GM23338 (cell line): ENCODE measurements around the gene ABCA4. TPM values are rescaled to one million over a fixed set of nuclear protein-coding genes. Genes with fewer than 3 reads are reported as not detected.

Source experiments
- ATAC-seq: fragments of 200-7000 bp; cut with Tn5 transposase; 3 replicates; pipeline ENCODE4 v1.9.1; 2020
- DNase-seq: peaks from one replicate; pipeline ENCODE4 v3.0.0-alpha.2; 2015; ENCODE audit warnings: low spot score
- H2AFZ ChIP-seq: fragments of 200-600 bp; sonication (generic); 2 replicates; pipeline ENCODE4 v1.8.0; 2016; ENCODE audit warnings: antibody characterized with exemption, mild to moderate bottlenecking, moderate library complexity
- H3F3A ChIP-seq: fragments of 200-600 bp; sonication (generic); replicated peaks from 2 replicates; pipeline ENCODE4 v1.8.0; 2017; ENCODE audit warnings: antibody characterized with exemption, mixed run types, low read depth
- H3K27ac ChIP-seq: fragments of 200-600 bp; sonication (generic); 2 replicates; pipeline ENCODE4 v1.6.1; 2016; ENCODE audit warnings: low read depth
- H3K27me3 ChIP-seq: fragments of 200-600 bp; sonication (generic); 2 replicates; pipeline ENCODE4 v1.8.0; 2016; ENCODE audit warnings: mild to moderate bottlenecking, mixed run types, moderate library complexity; ENCODE audit not compliant: insufficient read depth
- H3K36me3 ChIP-seq: fragments of 200-600 bp; sonication (generic); 2 replicates; pipeline ENCODE4 v1.8.0; 2016; ENCODE audit warnings: mild to moderate bottlenecking; ENCODE audit not compliant: insufficient read depth
- H3K4me1 ChIP-seq: fragments of 200-600 bp; sonication (generic); 2 replicates; pipeline ENCODE4 v1.8.0; 2016; ENCODE audit warnings: mild to moderate bottlenecking, moderate library complexity; ENCODE audit not compliant: insufficient read depth
- H3K4me2 ChIP-seq: fragments of 200-600 bp; sonication (generic); 2 replicates; pipeline ENCODE4 v1.7.1; 2017; ENCODE audit warnings: mixed run types
- H3K4me3 ChIP-seq: fragments of 200-600 bp; sonication (generic); 2 replicates; pipeline ENCODE4 v1.6.1; 2016; ENCODE audit warnings: mixed run types
- H3K79me2 ChIP-seq: fragments of 200-600 bp; sonication (generic); replicated peaks from 2 replicates; pipeline ENCODE4 v1.8.0; 2017; ENCODE audit warnings: mild to moderate bottlenecking; ENCODE audit not compliant: insufficient read depth
- H3K9me2 ChIP-seq: fragments of 200-600 bp; sonication (generic); 2 replicates; pipeline ENCODE4 v1.8.0; 2017; ENCODE audit not compliant: insufficient read depth
- H4K20me1 ChIP-seq: fragments of 200-600 bp; sonication (generic); replicated peaks from 2 replicates; pipeline ENCODE4 v1.8.0; 2017; ENCODE audit warnings: mild to moderate bottlenecking; ENCODE audit not compliant: insufficient read depth
- H3K27ac Mint-ChIP-seq: 2 replicates; pipeline ENCODE4 v1.8.0; 2020; ENCODE audit warnings: inconsistent platforms, mild to moderate bottlenecking, moderate library complexity, mixed read lengths
- H3K27me3 Mint-ChIP-seq: 3 replicates; pipeline ENCODE4 v1.8.0; 2022; ENCODE audit warnings: low read depth, mild to moderate bottlenecking, moderate library complexity, mixed read lengths, inconsistent platforms; ENCODE audit not compliant: insufficient read depth, poor library complexity
- H3K36me3 Mint-ChIP-seq: 3 replicates; pipeline ENCODE4 v1.8.0; 2021; ENCODE audit warnings: low read depth, mild to moderate bottlenecking, inconsistent platforms, moderate library complexity, mixed read lengths
- H3K4me1 Mint-ChIP-seq: 3 replicates; pipeline ENCODE4 v1.8.0; 2020; ENCODE audit warnings: mild to moderate bottlenecking, inconsistent platforms, mixed read lengths
- H3K4me3 Mint-ChIP-seq: 3 replicates; pipeline ENCODE4 v1.8.0; 2021; ENCODE audit warnings: moderate library complexity, mild to moderate bottlenecking, inconsistent platforms, mixed read lengths
- H3K9me3 Mint-ChIP-seq: 3 replicates; pipeline ENCODE4 v1.8.0; 2020; ENCODE audit warnings: moderate library complexity, mild to moderate bottlenecking, inconsistent platforms, mixed read lengths
- CREB1 ChIP-seq: fragments of 250-450 bp; sonication (Bioruptor Pico); IDR thresholded peaks from 2 replicates; pipeline ENCODE4 v1.5.0; 2020; ENCODE audit warnings: low read depth, mild to moderate bottlenecking, moderate library complexity
- CTCF ChIP-seq, 2 experiments: fragments of 200-600 bp in 1 of 2; sonication (generic) in 1 of 2; conservative IDR thresholded peaks; 2 replicates each; pipeline versions ENCODE4 v1.5.1 to v1.6.1; 2016 to 2017; ENCODE audit warnings: antibody characterized with exemption in 2 of 2, low read depth in 2 of 2, mild to moderate bottlenecking in 2 of 2, moderate library complexity in 1 of 2
- ETS1 ChIP-seq: IDR thresholded peaks from 2 replicates; pipeline ENCODE4 v1.6.1; 2016; ENCODE audit warnings: antibody characterized with exemption
- EZH2 ChIP-seq: fragments of 200-600 bp; sonication (generic); IDR thresholded peaks from one replicate; pipeline ENCODE4 v1.8.0; 2017; ENCODE audit warnings: antibody characterized with exemption, mild to moderate bottlenecking, low read depth; ENCODE audit not compliant: unreplicated experiment
- EZH2phosphoT487 ChIP-seq: fragments of 200-600 bp; sonication (generic); IDR thresholded peaks from one replicate; pipeline ENCODE4 v1.8.1; 2018; ENCODE audit warnings: antibody characterized with exemption; ENCODE audit not compliant: unreplicated experiment
- JUNB ChIP-seq: IDR thresholded peaks from one replicate; pipeline ENCODE4 v1.6.1; 2016; ENCODE audit warnings: antibody characterized with exemption; ENCODE audit not compliant: unreplicated experiment
- NANOG ChIP-seq: IDR thresholded peaks from 2 replicates; pipeline ENCODE4 v1.6.1; 2016; ENCODE audit warnings: antibody characterized with exemption, borderline replicate concordance
- POLR2AphosphoS5 ChIP-seq: IDR thresholded peaks from 2 replicates; pipeline ENCODE4 v1.6.1; 2016; ENCODE audit warnings: antibody characterized with exemption, low read depth
- STAT1 ChIP-seq: IDR thresholded peaks from one replicate; pipeline ENCODE4 v1.6.1; 2016; ENCODE audit warnings: antibody characterized with exemption; ENCODE audit not compliant: unreplicated experiment
- ZNF114 ChIP-seq: fragments of 250-450 bp; sonication (Bioruptor Pico); IDR thresholded peaks from 2 replicates; pipeline ENCODE4 v1.5.0; 2020; ENCODE audit warnings: mild to moderate bottlenecking, moderate library complexity
- ZNF331 ChIP-seq: fragments of 250-450 bp; sonication (Bioruptor Pico); IDR thresholded peaks from 2 replicates; pipeline ENCODE4 v1.5.0; 2020; ENCODE audit warnings: low read depth, mild to moderate bottlenecking, moderate library complexity
- ZNF462 ChIP-seq: fragments of 250-450 bp; sonication (Bioruptor Pico); IDR thresholded peaks from 2 replicates; pipeline ENCODE4 v1.5.0; 2020; ENCODE audit warnings: mild to moderate bottlenecking, moderate library complexity
- polyA plus RNA-seq: library from polyadenylated mRNA; unstranded; fragments of >200 nt; fragmentation: Nextera tagmentation; extraction: Ambion mirVana; gene quantifications from 2 replicates; pipeline ENCODE4 v1.2.1, GENCODE V29; 2016
- total RNA-seq: library from RNA; depleted of rRNA; stranded (reverse); fragments of >200 nt; shearing (Covaris generic); gene quantifications from 2 replicates; pipeline ENCODE4 v1.2.3, GENCODE V29; 2014
- TF ChIP-seq, protein P1 (sequence below): IDR thresholded peaks from one replicate; pipeline ENCODE4 v1.6.1; 2018; ENCODE audit warnings: antibody characterized with exemption; ENCODE audit not compliant: unreplicated experiment

ABCA4 gene
- total and polyA plus RNA-seq, 2 experiments from 2014 or later: not detected

DNA sequence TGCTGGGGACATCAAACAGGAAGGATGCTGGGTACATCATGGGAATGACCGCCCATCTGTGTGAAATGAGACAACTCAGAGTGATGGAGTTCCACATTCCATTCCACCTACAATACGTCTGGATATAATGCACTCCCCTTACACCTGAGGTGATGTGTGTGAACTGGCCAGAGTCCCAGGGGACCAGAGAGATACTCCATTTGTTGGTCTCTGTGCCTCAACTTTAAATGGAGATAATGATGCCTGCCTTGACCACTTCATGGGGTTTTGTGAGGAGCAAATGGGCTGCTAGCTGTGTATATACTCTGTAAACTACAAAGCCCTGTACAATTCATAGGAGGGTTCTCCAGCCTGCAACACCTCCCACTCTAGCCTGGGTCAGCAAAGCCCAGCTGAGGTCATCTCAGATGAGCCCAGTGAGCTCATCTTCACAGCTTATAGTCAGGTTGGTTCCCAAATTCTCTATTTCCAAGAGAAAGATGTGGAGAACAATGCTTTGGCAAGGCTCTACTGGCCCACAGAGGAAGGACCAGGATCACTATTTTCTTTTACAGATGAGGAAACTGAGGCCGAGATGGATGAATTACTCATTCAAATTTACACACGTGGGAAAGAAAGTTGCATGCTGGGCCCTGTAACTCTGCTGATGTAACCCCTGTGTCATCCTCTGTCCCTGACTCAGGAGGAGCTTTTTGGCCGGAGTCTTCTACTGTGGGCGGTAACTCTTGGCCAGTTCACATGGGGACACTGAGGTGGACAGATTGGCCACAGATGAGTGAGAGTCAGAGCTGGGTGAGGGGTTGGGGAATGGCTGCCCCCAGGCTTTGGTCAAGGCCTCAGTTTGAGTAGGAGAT, 106.1 kb downstream of the ABCA4 start:
- Mint-ChIP-seq H3K4me3 (no peak overlapping the region), H3K27ac (no peak overlapping the region), H3K27me3 (peaks cover 32% of the 10 kb centered on the region), H3K9me3 (no peaks in the 10 kb centered on the region), H3K4me1 (peaks cover 33% of the 10 kb centered on the region), H3K36me3 (no peaks in the 10 kb centered on the region)
- no peaks in the 10 kb centered on the region for H3K79me2 ChIP-seq
- no peak overlapping the region for H3K4me3 ChIP-seq
- H3K4me1 ChIP-seq: peaks cover 34% of the 10 kb centered on the region
- no peak overlapping the region for H3K27ac ChIP-seq
- ATAC-seq (no peak), DNase-seq (no peak)
- H3K36me3 ChIP-seq: no peaks in the 10 kb centered on the region
- no peaks in the 10 kb centered on the region for H3F3A ChIP-seq
- peaks cover 10% of the 10 kb centered on the region; the same call in 1 of the 2 replicates for H3K9me2 ChIP-seq
- no peak overlapping the region for H2AFZ ChIP-seq
- TF ChIP-seq EZH2: no peak
- TF ChIP-seq, protein P1, sequence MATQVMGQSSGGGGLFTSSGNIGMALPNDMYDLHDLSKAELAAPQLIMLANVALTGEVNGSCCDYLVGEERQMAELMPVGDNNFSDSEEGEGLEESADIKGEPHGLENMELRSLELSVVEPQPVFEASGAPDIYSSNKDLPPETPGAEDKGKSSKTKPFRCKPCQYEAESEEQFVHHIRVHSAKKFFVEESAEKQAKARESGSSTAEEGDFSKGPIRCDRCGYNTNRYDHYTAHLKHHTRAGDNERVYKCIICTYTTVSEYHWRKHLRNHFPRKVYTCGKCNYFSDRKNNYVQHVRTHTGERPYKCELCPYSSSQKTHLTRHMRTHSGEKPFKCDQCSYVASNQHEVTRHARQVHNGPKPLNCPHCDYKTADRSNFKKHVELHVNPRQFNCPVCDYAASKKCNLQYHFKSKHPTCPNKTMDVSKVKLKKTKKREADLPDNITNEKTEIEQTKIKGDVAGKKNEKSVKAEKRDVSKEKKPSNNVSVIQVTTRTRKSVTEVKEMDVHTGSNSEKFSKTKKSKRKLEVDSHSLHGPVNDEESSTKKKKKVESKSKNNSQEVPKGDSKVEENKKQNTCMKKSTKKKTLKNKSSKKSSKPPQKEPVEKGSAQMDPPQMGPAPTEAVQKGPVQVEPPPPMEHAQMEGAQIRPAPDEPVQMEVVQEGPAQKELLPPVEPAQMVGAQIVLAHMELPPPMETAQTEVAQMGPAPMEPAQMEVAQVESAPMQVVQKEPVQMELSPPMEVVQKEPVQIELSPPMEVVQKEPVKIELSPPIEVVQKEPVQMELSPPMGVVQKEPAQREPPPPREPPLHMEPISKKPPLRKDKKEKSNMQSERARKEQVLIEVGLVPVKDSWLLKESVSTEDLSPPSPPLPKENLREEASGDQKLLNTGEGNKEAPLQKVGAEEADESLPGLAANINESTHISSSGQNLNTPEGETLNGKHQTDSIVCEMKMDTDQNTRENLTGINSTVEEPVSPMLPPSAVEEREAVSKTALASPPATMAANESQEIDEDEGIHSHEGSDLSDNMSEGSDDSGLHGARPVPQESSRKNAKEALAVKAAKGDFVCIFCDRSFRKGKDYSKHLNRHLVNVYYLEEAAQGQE: no peak
- TF ChIP-seq ETS1: no peak
- no peak for TF ChIP-seq POLR2AphosphoS5
- no peak for TF ChIP-seq CTCF (conservative IDR thresholded peaks at IDR 0.05; ENCODE audit: low read depth in 2 of 2)
- TF ChIP-seq EZH2phosphoT487: no peak
- no peak for TF ChIP-seq NANOG
- no peak for TF ChIP-seq ZNF462
- no peak for TF ChIP-seq STAT1
- TF ChIP-seq CREB1 (CRISPR knock-in tag): no peak
- TF ChIP-seq JUNB: no peak
- no peak for TF ChIP-seq ZNF331 (CRISPR knock-in tag)
- no peak for TF ChIP-seq ZNF114 (CRISPR knock-in tag)
- no peak overlapping the region for H3K4me2 ChIP-seq
- no peaks in the 10 kb centered on the region for H4K20me1 ChIP-seq
- peaks cover 25% of the 10 kb centered on the region for H3K27me3 ChIP-seq
